NCI-H82 treated with DMSO at 0.1 percent for 48 hours (cell line): Measurements from ENCODE around the gene PCOLCE2.
A peak's percentile ranks its signal among the peaks of the same experiment; 100 is the strongest.

Experiments used
- DNase-seq: peaks from one replicate; lab custom pipeline; 2025; ENCODE audit not compliant: unreplicated experiment; lab: John Stamatoyannopoulos, UW

PCOLCE2 gene

GRCh38 chr3:142888481-142889211 lies at the start of gene PCOLCE2:
PCOLCE2 (minus strand) TSS chr3:142889083; CDS start chr3:142888896, 187 bp downstream.
- DNase-seq = peak; percentile 59

- no peak for DNase-seq
Measured at GRCh38 chr3:142935963-142936362, 47.1 kb upstream of the PCOLCE2 start.

GRCh38 chr3:142934887-142935269 lies 46.0 kb upstream of the PCOLCE2 start:
- no peak for DNase-seq

- no peak for DNase-seq
Measured at GRCh38 chr3:142934128-142934886, 45.4 kb upstream of the PCOLCE2 start.

GRCh38 chr3:142931222-142931621 lies 42.3 kb upstream of the PCOLCE2 start:
- DNase-seq = no peak

GRCh38 chr3:142930463-142930862 lies 41.6 kb upstream of the PCOLCE2 start:
- no peak for DNase-seq

- no peak for DNase-seq
Measured at GRCh38 chr3:142929890-142930289, 41.0 kb upstream of the PCOLCE2 start.

GRCh38 chr3:142929109-142929508 lies 40.2 kb upstream of the PCOLCE2 start:
- DNase-seq = peak; percentile 71

GRCh38 chr3:142926368-142926944 lies 37.6 kb upstream of the PCOLCE2 start:
- no peak for DNase-seq

GRCh38 chr3:142925140-142925539 lies 36.3 kb upstream of the PCOLCE2 start:
- no peak for DNase-seq

- DNase-seq = no peak
Measured at GRCh38 chr3:142923694-142924093, 34.8 kb upstream of the PCOLCE2 start.

GRCh38 chr3:142916605-142917004 lies 27.7 kb upstream of the PCOLCE2 start:
- DNase-seq = no peak

- no peak for DNase-seq
Measured at GRCh38 chr3:142915636-142916035, 26.8 kb upstream of the PCOLCE2 start.

- no peak for DNase-seq
Measured at GRCh38 chr3:142914286-142914811, 25.5 kb upstream of the PCOLCE2 start.

GRCh38 chr3:142913432-142913831 lies 24.5 kb upstream of the PCOLCE2 start:
- no peak for DNase-seq

- DNase-seq = no peak
Measured at GRCh38 chr3:142912402-142913172, 23.7 kb upstream of the PCOLCE2 start.

- no peak for DNase-seq
Measured at GRCh38 chr3:142910280-142910679, 21.4 kb upstream of the PCOLCE2 start.

GRCh38 chr3:142909282-142909681 lies 20.4 kb upstream of the PCOLCE2 start:
- no peak for DNase-seq

- no peak for DNase-seq
Measured at GRCh38 chr3:142907996-142908395, 19.1 kb upstream of the PCOLCE2 start.

- DNase-seq = no peak
Measured at GRCh38 chr3:142904639-142905436, 16.0 kb upstream of the PCOLCE2 start.
